ENCODE data around the gene ZNF846. TPM values are rescaled to one million over a fixed set of nuclear protein-coding genes. Genes with fewer than 3 reads are reported as not detected.

ZNF846 gene
- total and polyA plus RNA-seq, 12 donors: 5.2 to 24.8 (median 9.0) TPM

- intact Hi-C loops (cut with DNase I): no loop called here
These were observed 62.7 kb downstream of the ZNF846 start for GRCh38 chr19:9705836-9706235.

GRCh38 chr19:9702186-9702585, 66.4 kb downstream of the ZNF846 start:
- intact Hi-C loops (cut with DNase I): no loop called here
- no peaks in the 10 kb centered on the region for H3K27me3 ChIP-seq
- no peak for DNase-seq
- no peak overlapping the region for H3K27ac ChIP-seq
- H3K9me3 ChIP-seq (replicated peaks in 1 of 3): no peaks in the 10 kb centered on the region
- no peaks in the 10 kb centered on the region for H3K4me1 ChIP-seq (replicated peaks in 1 of 2)
- H3K4me3 ChIP-seq: no peak overlapping the region
- TF ChIP-seq POLR2A (IDR thresholded peaks at IDR 0.05): no peak
- TF ChIP-seq CTCF (IDR thresholded peaks at IDR 0.05): no peak
- 64 to 96% (median 87%) methylated on average over 6 of the region's 6 CpGs for WGBS, 4 donors
- no peaks in the 10 kb centered on the region for H3K36me3 ChIP-seq (replicated peaks in 1 of 2)

More at GRCh38 chr19:9705836-9706235, 62.7 kb downstream of the ZNF846 start:
- H3K27me3 ChIP-seq: no peaks in the 10 kb centered on the region
- no peak overlapping the region for H3K4me3 ChIP-seq
- WGBS, 4 donors: 70 to 77% (median 72%) methylated on average over 6 of the region's 6 CpGs
- TF ChIP-seq CTCF (IDR thresholded peaks at IDR 0.05): no peak
- no peak for TF ChIP-seq POLR2A (IDR thresholded peaks at IDR 0.05)
- no peak overlapping the region for H3K27ac ChIP-seq
- H3K36me3 ChIP-seq (replicated peaks in 1 of 2): no peaks in the 10 kb centered on the region
- H3K4me1 ChIP-seq (replicated peaks in 1 of 2): no peaks in the 10 kb centered on the region
- H3K9me3 ChIP-seq (replicated peaks in 1 of 3): no peaks in the 10 kb centered on the region
- DNase-seq: no peak

Other genes starting within 250 kb of the ZNF846 start
- 10 to 100 TPM; 10.6 to 24.8 (median 15.9) TPM for gene ZNF426, start 230.1 kb downstream of the ZNF846 start, total RNA-seq
- 1 to 10 TPM; 2.3 to 7.2 (median 3.1) TPM for gene ZNF426, start 230.1 kb downstream of the ZNF846 start, polyA plus RNA-seq
- 10 to 100 TPM in 8 of 9 donors, 1 to 10 TPM in 1; 4.7 to 35.6 (median 25.2) TPM for gene ZNF121, start 184.2 kb downstream of the ZNF846 start, total RNA-seq
- 10 to 100 TPM in 1 of 3 donors, 1 to 10 TPM in 2; 6.8 to 13.2 (median 7.0) TPM for gene ZNF121, start 184.2 kb downstream of the ZNF846 start, polyA plus RNA-seq
- gene ZNF561, start 147.5 kb downstream of the ZNF846 start, total RNA-seq: 10 to 100 TPM; 17.8 to 57.9 (median 34.6) TPM
- 10 to 100 TPM; 20.1 to 28.9 (median 25.4) TPM for gene ZNF561, start 147.5 kb downstream of the ZNF846 start, polyA plus RNA-seq
- gene ZNF562, start 93.6 kb downstream of the ZNF846 start, total RNA-seq: 10 to 100 TPM; 17.5 to 35.1 (median 27.4) TPM
- gene ZNF562, start 93.6 kb downstream of the ZNF846 start, polyA plus RNA-seq: 10 to 100 TPM in 1 of 3 donors, 1 to 10 TPM in 2; 3.4 to 16.7 (median 7.3) TPM
- gene FBXL12, start 50.3 kb upstream of the ZNF846 start, total RNA-seq: 10 to 100 TPM; 12.4 to 23.7 (median 20.1) TPM
- gene FBXL12, start 50.3 kb upstream of the ZNF846 start, polyA plus RNA-seq: 10 to 100 TPM in 2 of 3 donors, 1 to 10 TPM in 1; 6.6 to 31.7 (median 30.6) TPM
- 100 to 1,000 TPM; 410 to 722 (median 492) TPM for gene UBL5, start 59.2 kb upstream of the ZNF846 start, total RNA-seq
- 1,000 to 10,000 TPM in 2 of 3 donors, 100 to 1,000 TPM in 1; 352 to 2,424 (median 1,146) TPM for gene UBL5, start 59.2 kb upstream of the ZNF846 start, polyA plus RNA-seq
- gene PIN1, start 66.6 kb upstream of the ZNF846 start, total RNA-seq: 100 to 1,000 TPM in 8 of 9 donors, 10 to 100 TPM in 1; 75.5 to 177 (median 121) TPM
- 10 to 100 TPM; 28.5 to 95.2 (median 94.1) TPM for gene PIN1, start 66.6 kb upstream of the ZNF846 start, polyA plus RNA-seq
- gene OLFM2, start 167.8 kb upstream of the ZNF846 start, total RNA-seq: 10 to 100 TPM in 8 of 9 donors, 1 to 10 TPM in 1; 2.2 to 76.2 (median 51.5) TPM
- 10 to 100 TPM; 35.1 to 57.4 (median 51.4) TPM for gene OLFM2, start 167.8 kb upstream of the ZNF846 start, polyA plus RNA-seq
- gene COL5A3, start 241.8 kb upstream of the ZNF846 start, total RNA-seq: 10 to 100 TPM in 1 of 9 donors, 1 to 10 TPM in 7, under 1 TPM in 1; 0.61 to 12.4 (median 6.7) TPM
- 10 to 100 TPM in 2 of 3 donors, 1 to 10 TPM in 1; 1.5 to 26.2 (median 18.2) TPM for gene COL5A3, start 241.8 kb upstream of the ZNF846 start, polyA plus RNA-seq
- gene RDH8, start 244.7 kb upstream of the ZNF846 start, total RNA-seq: not detected
- gene RDH8, start 244.7 kb upstream of the ZNF846 start, polyA plus RNA-seq: not detected